HFFc6 (cell line): Measurements from ENCODE around the gene EEF2. TPM values are rescaled to one million over a fixed set of nuclear protein-coding genes. Genes with fewer than 3 reads are reported as not detected.
"Not testable (repeated sequence)": the region's sequence is repeated elsewhere in the genome, so short reads cannot be mapped to it uniquely, and the experiment has no call there.

ENCODE experiments used
- DNase-seq: peaks from one replicate; pipeline ENCODE4 v3.0.0-alpha.2; 2018
- H3K27ac Mint-ChIP-seq: 2 replicates; pipeline ENCODE4 v1.8.0; 2020; ENCODE audit warnings: mild to moderate bottlenecking, mixed read lengths
- H3K27me3 Mint-ChIP-seq: 2 replicates; pipeline ENCODE4 v1.8.0; 2021; ENCODE audit warnings: mild to moderate bottlenecking, moderate library complexity, mixed read lengths; ENCODE audit not compliant: insufficient read depth
- H3K36me3 Mint-ChIP-seq: 2 replicates; pipeline ENCODE4 v1.8.0; 2021; ENCODE audit warnings: low read depth, mixed read lengths
- H3K4me1 Mint-ChIP-seq: 2 replicates; pipeline ENCODE4 v1.8.0; 2020; ENCODE audit warnings: low read depth, mixed read lengths
- H3K4me3 Mint-ChIP-seq: 2 replicates; pipeline ENCODE4 v1.8.0; 2020; ENCODE audit warnings: mild to moderate bottlenecking, moderate library complexity, mixed read lengths
- H3K9me3 Mint-ChIP-seq: 2 replicates; pipeline ENCODE4 v1.8.0; 2020; ENCODE audit warnings: mild to moderate bottlenecking, mixed read lengths
- CTCF ChIP-seq: fragments of 200-600 bp; sonication (generic); IDR thresholded peaks from 2 replicates; pipeline ENCODE4 v1.5.0; 2021; ENCODE audit warnings: antibody characterized with exemption, mild to moderate bottlenecking
- total RNA-seq, 6 experiments: library from RNA; stranded (reverse); fragmentation: NEBNext Ultra II Directional; extraction: Animal tissue kit (Norgen Biotek cat#: 25700); gene quantifications; 2 replicates in 1 of 6; 3 replicates in 5 of 6; pipeline ENCODE4 v1.2.3, GENCODE V29; 2021

Gene EEF2
- total RNA-seq, 6 experiments from 2014 or later = 2,555 to 2,867 (median 2,696) TPM

- DNase-seq = no peak
- no peak for TF ChIP-seq CTCF
- peaks cover 4% of the 10 kb centered on the region; the same call in 1 of the 2 replicates for H3K27me3 Mint-ChIP-seq
- no peak overlapping the region for H3K27ac Mint-ChIP-seq
- no peaks in the 10 kb centered on the region for H3K9me3 Mint-ChIP-seq
- peaks cover 19% of the 10 kb centered on the region for H3K4me1 Mint-ChIP-seq
- peak overlapping the region; percentile 88 for H3K4me3 Mint-ChIP-seq
- H3K36me3 Mint-ChIP-seq = no peaks in the 10 kb centered on the region
Observed at GRCh38 chr19:4009990-4010807, 24.9 kb upstream of the EEF2 start.

GRCh38 chr19:4007836-4008539, 22.7 kb upstream of the EEF2 start:
- no peaks in the 10 kb centered on the region for H3K36me3 Mint-ChIP-seq
- no peaks in the 10 kb centered on the region for H3K9me3 Mint-ChIP-seq
- DNase-seq = no peak
- H3K4me3 Mint-ChIP-seq = peak overlapping the region; percentile 88
- H3K27me3 Mint-ChIP-seq = peaks cover 2% of the 10 kb centered on the region; the same call in 1 of the 2 replicates
- H3K4me1 Mint-ChIP-seq = peaks cover 19% of the 10 kb centered on the region
- no peak for TF ChIP-seq CTCF
- peak overlapping the region; percentile 10; the same call in 1 of the 2 replicates for H3K27ac Mint-ChIP-seq

GRCh38 chr19:4007021-4007835, 22.0 kb upstream of the EEF2 start, which contains the start of gene PIAS4:
Gene PIAS4 (plus strand): TSS chr19:4007736. CDS start chr19:4007761, 25 bp downstream.
- H3K27me3 Mint-ChIP-seq = 0 out of 2 replicates have a peak, but pooled peaks cover 2% of the 10 kb centered on the region
- H3K36me3 Mint-ChIP-seq = no peaks in the 10 kb centered on the region
- H3K4me1 Mint-ChIP-seq = peaks cover 19% of the 10 kb centered on the region

GRCh38 chr19:4005436-4005835, 20.2 kb upstream of the EEF2 start:
- H3K27me3 Mint-ChIP-seq, DNase-seq, H3K4me3 Mint-ChIP-seq, H3K36me3 Mint-ChIP-seq, H3K27ac Mint-ChIP-seq, H3K9me3 Mint-ChIP-seq: not testable (repeated sequence)
- peaks cover 19% of the 10 kb centered on the region for H3K4me1 Mint-ChIP-seq

More at GRCh38 chr19:4007021-4007835, 22.0 kb upstream of the EEF2 start, which contains the start of gene PIAS4:
- Mint-ChIP-seq H3K4me3 (peak within 1 kb of the TSS; percentile 88), H3K9me3 (no peaks in the 10 kb centered on the region), H3K27ac (peak within 1 kb of the TSS; percentile 10; the same call in 1 of the 2 replicates)
- peak; percentile 86 for DNase-seq
- TF ChIP-seq CTCF = no peak; the same call in 1 of the 2 replicates

- H3K9me3 Mint-ChIP-seq, H3K4me3 Mint-ChIP-seq, DNase-seq, H3K4me1 Mint-ChIP-seq, H3K27ac Mint-ChIP-seq, H3K36me3 Mint-ChIP-seq, H3K27me3 Mint-ChIP-seq: not testable (repeated sequence)
Observed at GRCh38 chr19:4000798-4001197, 15.5 kb upstream of the EEF2 start.

- H3K36me3 Mint-ChIP-seq, H3K27ac Mint-ChIP-seq, H3K4me3 Mint-ChIP-seq, DNase-seq, H3K4me1 Mint-ChIP-seq, H3K9me3 Mint-ChIP-seq, H3K27me3 Mint-ChIP-seq: not testable (repeated sequence)
Observed at GRCh38 chr19:3998667-3999412, 13.6 kb upstream of the EEF2 start.
